GM21360 (cell line): ENCODE data around the gene ARID3A.
"Not testable (repeated sequence)": the region's sequence is repeated elsewhere in the genome, so short reads cannot be mapped to it uniquely, and the experiment has no call there.

ENCODE experiments used
- ATAC-seq: cut with Tn5 transposase; IDR thresholded peaks from one replicate; pipeline ENCODE4 v1.9.1; 2021; ENCODE audit warnings: mild to moderate bottlenecking, moderate library complexity; ENCODE audit not compliant: unreplicated experiment

ARID3A gene

DNA sequence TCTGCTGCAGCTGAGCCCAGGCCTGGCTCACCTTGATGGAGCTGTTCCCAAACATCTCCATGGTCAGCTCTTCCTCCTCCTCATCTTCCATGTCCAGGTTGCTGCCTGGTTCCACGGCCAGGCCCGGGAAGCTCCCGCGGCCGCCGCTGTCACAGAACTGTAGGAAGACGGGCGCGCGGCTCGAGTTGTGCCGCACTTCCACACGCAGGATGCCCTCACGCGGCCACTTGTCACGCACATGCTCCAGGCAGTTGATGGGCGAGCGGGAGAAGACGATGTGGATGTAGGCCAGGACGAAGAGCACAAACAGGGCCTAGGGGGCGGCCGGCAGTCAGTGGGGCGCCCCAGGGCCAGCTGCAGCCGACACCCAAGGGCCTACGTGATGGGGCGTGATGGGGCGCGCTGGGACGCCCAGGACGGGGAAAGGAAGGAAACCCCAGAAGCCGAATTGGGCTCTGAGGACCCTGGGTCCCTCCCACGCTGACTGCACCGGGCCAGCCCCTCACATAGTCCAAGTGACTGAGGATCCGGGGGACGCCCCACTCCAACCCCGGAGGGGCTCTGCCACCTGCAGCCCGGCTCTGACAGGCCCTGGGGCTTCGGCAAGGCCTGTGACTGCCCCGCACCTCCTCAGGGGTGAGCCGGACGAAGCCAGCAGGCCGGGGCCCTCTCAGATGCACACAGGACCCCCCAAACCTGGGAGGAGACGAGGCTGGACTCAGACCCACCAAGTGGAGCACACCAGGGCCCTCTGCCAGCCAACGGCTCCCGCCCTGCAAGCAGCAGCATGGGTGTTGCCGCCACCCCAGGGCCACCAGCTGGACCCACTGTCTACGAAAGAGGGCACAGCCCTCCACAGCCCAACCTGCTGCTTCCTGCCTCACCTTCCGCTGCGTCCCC, 88.6 kb downstream of the ARID3A start:
- no peak for ATAC-seq

DNA sequence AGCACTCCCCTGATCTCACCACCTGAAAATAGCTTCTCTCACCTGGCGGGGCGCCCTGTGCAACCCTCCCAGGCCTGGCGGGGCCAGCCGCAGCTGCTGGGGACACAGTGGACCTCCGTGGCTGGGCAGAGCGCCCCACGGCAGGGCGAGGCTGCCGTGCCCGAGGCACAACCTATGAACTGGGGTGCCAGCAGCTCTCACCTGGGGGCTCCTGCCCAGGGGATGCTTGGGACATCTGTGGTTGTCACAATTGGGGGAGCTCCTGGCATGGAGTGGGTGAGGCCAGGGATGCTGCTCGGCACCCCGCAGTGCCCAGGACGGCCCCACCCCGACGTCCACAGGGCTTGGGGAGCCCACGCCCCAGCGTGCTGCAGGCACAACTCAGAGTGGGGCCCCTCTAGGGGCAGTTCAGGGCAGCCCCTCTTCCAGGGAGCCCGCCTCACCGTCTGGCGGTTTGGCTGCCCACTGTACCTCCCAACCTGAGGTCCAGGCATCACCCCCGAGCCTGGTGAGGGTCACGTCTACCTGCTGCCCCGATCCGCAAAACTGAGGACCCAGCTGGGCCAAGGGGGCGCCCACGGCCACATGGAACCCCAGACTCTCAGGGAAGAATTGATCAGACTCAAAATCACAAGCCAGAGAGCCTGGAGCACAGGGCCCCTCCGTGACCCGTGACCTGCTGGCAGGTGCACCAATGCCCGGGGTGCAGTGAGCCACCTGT, 89.4 kb downstream of the ARID3A start:
- ATAC-seq, result no peak

DNA sequence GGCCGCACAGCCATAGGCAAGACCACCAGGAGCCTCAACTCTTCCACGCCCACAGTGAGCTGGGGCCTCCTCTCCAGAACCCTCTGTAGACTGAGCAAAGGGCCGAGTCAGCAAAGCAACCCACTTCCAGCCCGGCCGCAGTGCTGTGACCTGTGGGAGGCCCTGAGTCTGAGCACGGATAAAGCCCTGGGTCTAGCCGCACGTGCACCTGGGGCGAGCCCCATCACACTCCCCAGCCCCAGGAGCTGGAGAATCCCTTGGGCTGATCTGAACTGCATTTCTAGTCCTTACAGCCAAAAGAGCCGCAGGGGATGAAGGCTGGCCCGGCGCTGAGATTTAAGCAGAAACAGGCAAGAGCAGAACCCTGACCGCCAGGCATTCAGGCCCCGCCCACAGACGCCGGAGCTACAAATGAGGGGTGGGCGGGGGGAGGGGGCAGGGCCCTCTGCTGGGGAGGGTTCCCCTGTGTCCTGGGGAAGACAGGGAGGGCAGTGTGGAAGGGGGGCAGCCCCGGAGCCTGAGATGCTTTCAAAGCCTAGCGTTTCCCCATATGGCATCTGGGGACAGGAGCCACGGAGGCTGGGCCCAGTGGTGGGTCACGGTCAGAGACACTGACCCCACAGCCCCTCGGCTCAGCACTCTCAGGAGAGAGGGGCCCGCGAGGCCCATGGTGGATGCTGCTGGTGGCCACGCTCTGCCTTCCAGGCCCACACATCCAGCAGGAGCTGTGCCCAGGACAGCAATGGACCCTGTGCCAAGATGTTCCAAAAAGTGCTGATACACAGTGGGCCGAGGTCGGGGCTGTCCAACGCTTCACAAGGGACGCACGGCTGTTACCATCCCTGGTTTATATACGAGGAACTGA, 90.2 kb downstream of the ARID3A start:
- ATAC-seq, result no peak

DNA sequence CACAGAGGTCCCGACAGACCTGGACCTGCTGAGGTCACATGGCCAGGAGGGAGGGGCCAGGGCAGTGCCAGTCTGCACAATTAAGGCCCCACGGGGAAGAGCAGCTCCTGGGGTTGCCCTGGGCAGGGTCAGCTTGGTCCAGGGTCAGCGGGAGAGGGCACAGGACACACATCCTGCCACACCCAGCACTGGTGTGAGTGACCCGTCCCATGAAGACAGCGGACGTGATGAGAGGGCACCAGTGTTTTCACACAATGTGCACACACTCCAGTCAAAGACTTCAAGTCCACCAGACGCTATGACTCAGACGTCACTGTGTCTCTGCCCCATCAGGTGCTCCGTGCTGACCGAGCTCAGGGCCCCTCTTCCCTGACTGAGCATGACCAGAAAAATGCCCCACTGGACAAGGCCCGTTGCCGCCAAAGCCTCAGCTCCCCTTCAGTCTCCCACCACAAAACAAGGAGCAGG, 90.8 kb downstream of the ARID3A start:
- no peak for ATAC-seq

DNA sequence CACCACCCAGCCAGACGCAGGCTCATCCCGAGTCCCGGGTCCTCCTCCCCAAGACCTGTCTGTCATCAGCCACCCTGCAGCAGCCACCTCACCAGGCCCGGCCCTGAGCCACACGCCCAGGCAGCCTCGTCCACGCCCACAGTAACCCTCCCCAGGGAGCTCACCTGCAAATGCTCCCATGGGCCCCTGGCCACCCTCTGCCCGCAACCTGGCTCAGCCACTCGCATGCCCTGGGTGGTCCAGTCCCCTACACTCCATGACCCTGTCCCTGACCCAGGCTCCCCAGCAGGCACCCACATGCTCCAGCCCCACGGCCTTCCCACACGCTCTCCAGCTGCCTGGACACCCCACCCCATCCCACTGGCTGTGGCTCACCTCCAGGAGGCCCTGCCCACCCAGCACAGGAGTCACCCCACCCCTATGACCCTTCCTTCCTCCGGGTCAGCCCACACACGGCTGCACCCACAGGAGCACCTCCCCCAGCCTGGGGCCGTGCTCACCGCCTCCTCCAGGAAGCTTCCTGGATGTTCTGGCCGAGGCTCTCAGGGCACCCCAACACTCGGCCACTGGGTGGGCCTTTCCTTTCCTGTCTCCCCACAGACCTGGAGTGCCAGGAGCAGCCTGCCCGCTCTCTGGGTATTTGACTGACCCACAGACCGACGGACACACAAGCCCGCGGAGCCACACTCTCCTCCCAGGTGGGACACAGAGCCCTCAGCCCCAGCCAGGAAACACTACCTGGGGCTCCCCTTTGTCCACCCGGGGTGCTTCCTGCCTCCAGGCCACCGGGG, 91.5 kb downstream of the ARID3A start:
- no peak for ATAC-seq

DNA sequence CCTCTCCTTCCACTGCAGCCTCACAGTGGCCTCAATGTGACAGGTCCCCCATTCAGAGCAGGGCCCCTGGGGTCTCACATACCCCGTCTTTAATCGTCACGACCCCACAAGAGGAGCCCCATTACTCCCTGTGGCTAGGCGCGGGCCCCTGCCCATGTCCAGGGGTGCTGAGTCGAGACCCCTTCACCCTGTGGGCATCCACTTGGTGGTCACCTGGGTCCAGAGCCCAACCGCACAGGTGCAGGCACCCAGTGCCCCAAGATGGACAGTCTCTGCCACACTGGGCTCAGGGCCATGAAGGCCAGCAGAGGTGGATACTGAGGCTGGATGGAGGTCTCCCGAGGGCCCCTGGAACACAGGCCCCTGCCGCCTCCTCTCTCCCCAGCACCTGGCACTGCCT, 92.1 kb downstream of the ARID3A start:
- no peak for ATAC-seq

DNA sequence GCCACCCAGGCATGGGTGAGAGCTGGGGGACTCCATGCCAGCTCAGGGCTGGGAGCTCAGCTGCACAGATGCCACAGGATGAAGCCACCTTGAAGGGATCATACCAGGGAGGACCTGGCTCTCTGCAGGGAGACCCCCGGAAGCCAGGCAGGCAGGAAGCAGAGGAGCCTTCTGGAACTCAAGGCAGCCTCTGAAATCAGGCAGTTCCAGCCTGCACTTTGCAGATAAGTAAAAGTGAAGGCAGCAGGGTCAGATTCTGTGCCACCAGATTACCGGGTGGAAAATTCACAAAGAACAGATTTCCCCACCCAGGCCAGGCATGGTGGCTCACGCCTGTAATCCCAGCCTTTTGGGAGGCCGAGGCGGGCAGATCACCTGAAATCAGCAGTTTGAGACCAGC, 92.6 kb downstream of the ARID3A start:
- no peak for ATAC-seq

DNA sequence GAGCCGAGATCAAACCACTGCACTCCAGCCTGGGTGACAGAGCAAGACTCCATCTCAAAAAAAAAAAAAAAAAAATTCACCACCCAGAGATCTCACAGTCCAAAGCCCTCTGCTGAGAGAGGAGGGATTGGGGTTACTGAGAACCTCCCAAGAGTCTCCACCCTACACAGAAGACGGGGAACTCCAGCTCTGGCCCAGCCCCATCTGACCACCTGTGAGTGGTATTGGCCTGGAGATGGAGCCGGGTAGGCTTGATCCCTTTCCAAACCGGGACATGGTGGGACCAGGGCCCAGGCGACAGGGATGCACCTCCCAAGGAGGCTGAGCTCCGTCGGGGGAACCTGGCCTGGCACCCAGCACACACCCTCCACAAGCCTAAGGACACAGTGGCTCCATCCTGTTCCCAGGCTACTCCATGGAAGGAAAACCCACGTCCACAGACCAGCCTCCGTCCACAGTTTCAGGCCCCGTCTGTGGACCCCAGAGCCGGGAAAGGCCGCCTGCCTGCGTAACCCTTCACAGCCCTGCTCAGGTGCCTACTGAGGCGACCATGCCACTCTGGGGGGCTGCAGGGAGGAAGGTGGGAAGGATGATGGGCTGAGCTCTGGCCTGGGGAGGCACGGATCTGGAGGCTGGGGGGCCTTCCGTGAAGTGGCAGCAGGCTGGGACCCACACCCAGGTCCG, 93.2 kb downstream of the ARID3A start:
- ATAC-seq, result no peak

DNA sequence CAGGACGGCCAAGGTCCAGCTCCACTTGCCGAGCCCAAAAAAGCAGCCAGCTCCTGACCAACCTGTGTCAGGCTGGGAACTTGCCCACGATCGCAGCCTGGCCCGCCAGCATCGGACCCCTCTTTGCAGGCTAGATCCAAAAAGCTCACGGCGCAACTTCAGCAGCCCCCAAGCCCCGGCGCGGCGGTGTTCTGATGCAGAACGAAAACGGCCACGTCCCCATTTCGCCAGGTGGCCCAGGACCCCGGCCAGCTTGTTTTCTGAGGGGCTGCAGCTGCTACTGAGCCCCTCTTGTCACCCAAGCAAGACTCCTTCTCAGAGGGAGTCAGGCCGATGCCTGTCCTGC, 93.8 kb downstream of the ARID3A start:
- no peak for ATAC-seq

DNA sequence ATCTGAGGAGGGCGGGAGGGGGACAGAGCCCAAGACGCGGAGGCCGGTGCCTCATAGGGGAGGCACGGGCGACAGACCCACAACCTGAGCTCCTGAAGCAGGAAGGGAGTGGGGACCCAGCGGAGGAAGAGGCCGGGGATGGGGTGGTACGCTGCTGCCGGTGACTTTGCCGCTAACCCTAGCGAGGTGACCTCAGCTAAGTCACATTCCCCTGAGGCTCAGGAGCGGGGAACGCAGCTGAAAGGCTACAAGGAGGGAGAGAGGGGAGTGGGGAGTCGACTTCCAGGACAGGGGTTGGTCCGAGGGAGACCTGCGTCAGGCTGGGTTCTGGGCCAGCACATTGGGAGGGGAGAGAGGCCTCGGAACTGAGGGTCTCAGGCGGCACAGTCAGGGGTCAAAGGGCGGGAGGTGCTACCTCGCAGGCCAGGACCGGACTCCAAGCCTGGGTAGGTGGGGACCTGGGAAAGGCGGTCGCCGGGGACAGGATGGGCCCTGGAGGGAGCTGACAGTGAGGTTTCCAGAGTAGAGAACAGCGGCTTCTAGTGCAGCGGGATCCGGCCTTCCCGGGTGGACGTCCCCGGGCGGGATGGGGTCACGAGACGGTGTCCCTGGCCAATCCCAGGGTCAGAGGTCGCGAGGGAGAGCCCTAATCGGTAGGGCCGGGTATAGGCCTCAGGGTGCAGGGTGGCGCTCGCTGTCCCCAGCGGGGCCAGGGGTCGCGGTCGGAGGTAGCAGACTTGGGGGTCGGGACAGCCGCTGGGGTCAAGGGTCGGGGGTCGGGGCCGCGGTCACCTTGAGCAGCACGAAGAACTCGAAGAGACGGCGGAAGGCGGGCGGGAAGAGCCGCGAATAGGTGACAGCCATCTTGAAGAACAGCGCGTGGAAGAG, 94.4 kb downstream of the ARID3A start:
- ATAC-seq, result no peak

DNA sequence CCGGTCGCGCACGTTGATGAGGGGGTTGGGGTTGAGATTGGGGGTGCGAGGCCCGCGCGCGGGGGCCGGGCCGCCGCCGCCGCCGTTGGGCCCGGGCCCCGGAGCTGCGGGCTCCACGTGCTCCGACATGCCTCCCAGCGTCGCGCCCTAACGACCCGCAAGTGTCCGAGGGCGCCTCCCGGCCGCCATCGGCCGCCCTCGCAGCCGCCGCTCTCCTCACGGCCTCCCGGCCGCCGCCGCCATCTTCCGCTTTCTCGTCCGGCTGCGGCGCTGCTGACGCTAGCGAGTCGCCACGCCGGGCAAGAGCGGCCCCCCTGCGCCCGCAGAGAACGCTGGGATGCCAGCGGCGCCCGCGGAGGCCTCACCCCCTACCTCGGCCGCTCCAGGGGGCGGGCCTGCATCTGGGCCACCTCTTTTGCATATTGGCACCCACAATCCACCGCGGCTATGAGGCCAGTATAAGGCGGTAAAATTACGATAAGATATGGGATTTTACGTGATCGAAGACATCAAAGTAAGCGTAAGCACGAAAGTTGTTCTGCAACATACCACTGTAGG, 95.1 kb downstream of the ARID3A start, which contains the start of gene TMEM259:
Gene TMEM259 (minus strand): TSS at position 256 of the 558 bp plus-strand sequence. CDS start 127 bp downstream, at position 129.
- peak; percentile 74 for ATAC-seq

DNA sequence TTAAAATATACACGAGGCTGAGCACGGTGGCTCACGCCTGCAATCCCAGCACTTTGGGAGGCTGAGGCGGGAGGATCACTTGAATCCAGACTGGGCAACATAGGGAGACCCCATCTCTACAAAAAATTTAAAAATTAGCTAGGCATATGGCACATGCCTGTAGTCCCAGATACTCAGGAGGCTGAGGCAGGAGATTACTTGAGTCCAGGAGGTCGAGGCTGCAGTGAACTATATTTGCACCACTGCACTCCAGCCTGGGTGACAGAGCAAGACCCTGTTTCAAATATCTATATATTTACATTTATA, 98.0 kb downstream of the ARID3A start:
- ATAC-seq, result not testable (repeated sequence)

DNA sequence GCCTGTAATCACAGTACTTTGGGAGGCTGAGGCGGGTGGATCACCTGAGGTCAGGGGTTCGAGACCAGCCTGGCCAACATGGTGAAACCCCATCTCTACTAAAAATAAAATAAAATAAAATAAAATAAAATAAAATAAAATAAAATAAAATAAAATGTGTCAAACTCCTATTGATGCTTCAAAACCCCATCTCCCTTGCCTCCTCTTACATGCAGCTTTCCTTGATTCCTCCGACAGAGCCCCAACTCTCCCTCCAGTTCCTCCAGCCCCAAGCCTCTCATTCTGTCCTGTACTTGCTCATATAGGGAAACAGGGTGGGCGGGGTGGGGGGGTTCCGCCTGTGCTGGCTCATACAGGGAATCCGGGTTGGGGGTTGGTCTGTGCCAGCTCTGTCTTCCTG, 99.2 kb downstream of the ARID3A start:
- not testable (repeated sequence) for ATAC-seq
